CD4-positive, alpha-beta T cell (primary cell): ENCODE measurements around the gene CNKSR3. TPM values are rescaled to one million over a fixed set of nuclear protein-coding genes. Genes with fewer than 3 reads are reported as not detected.

ENCODE experiments used
- ATAC-seq: fragments of 200-7000 bp; cut with Tn5 transposase; one replicate; pipeline ENCODE4 v1.10.0; 2022; ENCODE audit warnings: mild to moderate bottlenecking; ENCODE audit not compliant: poor library complexity
- CTCF ChIA-PET: fragments of 350-600 bp; sonication (Branson Sonifier 250); formaldehyde crosslinking; loops from one replicate; lab custom pipeline; 2021; ENCODE audit warnings: antibody characterized with exemption, inconsistent platforms; lab: Charles Lee
- POLR2A ChIA-PET: fragments of 350-600 bp; sonication (Branson Sonifier 250); formaldehyde crosslinking; loops from one replicate; lab custom pipeline; 2021; ENCODE audit warnings: antibody characterized with exemption, inconsistent platforms; lab: Charles Lee
- DNase-seq, 14 experiments: peaks; one replicate each; pipeline ENCODE4 v3.0.0-alpha.2; 2013 to 2020; ENCODE audit warnings: mixed read lengths in 2 of 14
- H3K27ac ChIP-seq, 2 donors: one replicate each; pipeline versions ENCODE4 v1.5.1 to v1.7.0; 2013; ENCODE audit warnings: low read length in 2 of 2, low read depth in 1 of 2, mild to moderate bottlenecking in 1 of 2
- H3K27me3 ChIP-seq, 2 experiments: 1 replicate in 1 of 2; 2 replicates in 1 of 2; pipeline versions ENCODE4 v1.6.1 to v1.7.0; 2013; ENCODE audit warnings: low read length in 2 of 2, control low read depth in 1 of 2, mild to moderate bottlenecking in 1 of 2, moderate library complexity in 1 of 2; ENCODE audit not compliant: insufficient read depth in 2 of 2, control insufficient read depth in 1 of 2
- H3K36me3 ChIP-seq: one replicate; pipeline ENCODE4 v1.6.1; 2013; ENCODE audit warnings: low read length, control low read depth; ENCODE audit not compliant: insufficient read depth
- H3K4me1 ChIP-seq: one replicate; pipeline ENCODE4 v1.6.1; 2013; ENCODE audit warnings: low read length, control low read depth; ENCODE audit not compliant: insufficient read depth
- H3K4me3 ChIP-seq: one replicate; pipeline ENCODE4 v1.5.1; 2013; ENCODE audit warnings: mild to moderate bottlenecking, low read length, moderate library complexity
- H3K9me3 ChIP-seq, 2 experiments: 1 replicate in 1 of 2; 2 replicates in 1 of 2; pipeline versions ENCODE4 v1.6.1 to v1.7.0; 2013; ENCODE audit warnings: low read length in 2 of 2, mild to moderate bottlenecking in 2 of 2, control low read depth in 1 of 2, moderate library complexity in 1 of 2; ENCODE audit not compliant: control insufficient read depth in 1 of 2, insufficient read depth in 1 of 2
- H3K27ac Mint-ChIP-seq: one replicate; pipeline ENCODE4 v1.8.0; 2020; ENCODE audit warnings: mixed read lengths
- H3K27me3 Mint-ChIP-seq: one replicate; pipeline ENCODE4 v1.8.0; 2021; ENCODE audit warnings: mixed read lengths
- H3K36me3 Mint-ChIP-seq: one replicate; pipeline ENCODE4 v1.8.0; 2021; ENCODE audit warnings: low read depth, mixed read lengths
- H3K4me1 Mint-ChIP-seq: one replicate; pipeline ENCODE4 v1.8.0; 2021; ENCODE audit warnings: low read depth, mixed read lengths
- H3K4me3 Mint-ChIP-seq: one replicate; pipeline ENCODE4 v1.8.0; 2020; ENCODE audit warnings: mild to moderate bottlenecking, mixed read lengths
- H3K9me3 Mint-ChIP-seq: one replicate; pipeline ENCODE4 v1.8.0; 2020; ENCODE audit warnings: mixed read lengths
- CTCF ChIP-seq: fragments of 200-600 bp; IDR thresholded peaks from one replicate; pipeline ENCODE4 v1.8.0; 2022; ENCODE audit warnings: antibody characterized with exemption, mild to moderate bottlenecking
- intact Hi-C, 2 experiments: fragments of 100-400 bp; cut with DNase I in 1 of 2; cut with micrococcal nuclease in 1 of 2; formaldehyde crosslinking; loops; one replicate each; pipeline versions ENCODE4 v1.15.1 to v1.9.0; 2023 to 2025; cut with DNase I, micrococcal nuclease
- total RNA-seq, 174 experiments: library from RNA in 2 of 174; stranded (reverse) in 2 of 174; gene quantifications; one replicate each; pipeline ENCODE4 v1.2.3 and lab custom pipeline; 2021 to 2026

The CNKSR3 gene
- total RNA-seq, 2 experiments from 2014 or later, result 0.14 TPM; not detected in 1

DNA sequence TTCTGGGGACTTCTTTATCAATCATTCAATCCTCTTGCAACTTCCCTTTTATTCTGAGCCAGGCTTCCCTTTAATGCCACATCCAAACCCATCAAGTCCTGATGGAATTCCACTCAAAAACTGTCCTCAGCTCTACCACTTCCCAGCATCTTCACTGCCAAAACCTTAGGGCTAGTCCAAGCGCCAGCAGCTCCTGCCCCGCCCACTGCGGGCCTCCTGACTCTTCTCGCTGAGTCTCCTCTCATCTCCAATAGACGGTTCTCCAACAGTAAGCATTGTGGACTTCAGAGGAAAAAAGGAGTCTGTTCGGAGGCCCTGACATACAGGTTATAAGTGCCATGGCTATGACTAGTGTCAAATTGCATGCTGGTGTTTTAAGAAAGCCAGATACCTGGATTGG lies 38.7 kb upstream of the CNKSR3 start:
- intact Hi-C loops, result no loop called here
- no peak overlapping the region for H3K27ac ChIP-seq
- H3K27me3 Mint-ChIP-seq, result no peaks in the 10 kb centered on the region
- no peaks in the 10 kb centered on the region for H3K9me3 Mint-ChIP-seq
- H3K9me3 ChIP-seq, result no peaks in the 10 kb centered on the region
- ATAC-seq (no peak), DNase-seq (no peak)
- H3K4me1 Mint-ChIP-seq, result no peaks in the 10 kb centered on the region
- no peak overlapping the region for H3K27ac Mint-ChIP-seq
- ChIA-PET POLR2A (no interaction called here), CTCF (no interaction called here)
- no peaks in the 10 kb centered on the region for H3K27me3 ChIP-seq
- H3K36me3 Mint-ChIP-seq, result no peaks in the 10 kb centered on the region
- no peak for TF ChIP-seq CTCF
- no peak overlapping the region for H3K4me3 Mint-ChIP-seq
- no peaks in the 10 kb centered on the region for H3K4me1 ChIP-seq
- H3K4me3 ChIP-seq, result no peak overlapping the region
- H3K36me3 ChIP-seq, result no peaks in the 10 kb centered on the region

- no peak overlapping the region for H3K27ac Mint-ChIP-seq
- H3K4me1 ChIP-seq, result no peaks in the 10 kb centered on the region
- H3K9me3 Mint-ChIP-seq, result no peaks in the 10 kb centered on the region
- no peaks in the 10 kb centered on the region for H3K36me3 Mint-ChIP-seq
- TF ChIP-seq CTCF, result no peak
- H3K27ac ChIP-seq, result no peak overlapping the region
- H3K36me3 ChIP-seq, result no peaks in the 10 kb centered on the region
- no peak for ATAC-seq
- H3K9me3 ChIP-seq, result no peaks in the 10 kb centered on the region
- H3K4me3 ChIP-seq, result no peak overlapping the region
- intact Hi-C loops, result no loop called here
- H3K4me3 Mint-ChIP-seq, result no peak overlapping the region
- POLR2A ChIA-PET, result no interaction called here
- no peaks in the 10 kb centered on the region for H3K27me3 Mint-ChIP-seq
- H3K27me3 ChIP-seq, result no peaks in the 10 kb centered on the region
- no peak for DNase-seq
- CTCF ChIA-PET, result no interaction called here
- no peaks in the 10 kb centered on the region for H3K4me1 Mint-ChIP-seq
Observed at GRCh38 chr6:154548130-154548830, 37.8 kb upstream of the CNKSR3 start.

DNA sequence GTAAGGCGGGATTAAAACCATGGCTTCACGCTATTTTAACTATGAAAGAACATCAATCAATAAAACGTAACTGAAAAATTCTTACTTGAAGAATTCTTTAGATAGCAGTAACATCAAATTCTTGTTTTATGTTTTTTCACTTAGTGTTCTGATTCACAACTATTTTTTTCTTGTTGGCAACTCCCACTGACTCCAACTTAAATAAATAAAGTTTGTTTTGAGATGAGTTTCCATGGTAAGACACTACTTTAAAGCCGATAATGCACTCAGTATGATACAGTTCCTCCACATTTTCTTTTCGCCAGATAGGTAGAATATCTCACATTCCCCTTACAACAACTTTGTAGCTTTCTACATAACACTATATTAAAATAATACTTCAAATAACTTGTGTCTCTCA lies 33.1 kb upstream of the CNKSR3 start:
- ChIA-PET POLR2A (no interaction called here), CTCF (no interaction called here)
- no peaks in the 10 kb centered on the region for H3K36me3 Mint-ChIP-seq
- H3K4me3 Mint-ChIP-seq, result no peak overlapping the region
- H3K4me1 Mint-ChIP-seq, result no peaks in the 10 kb centered on the region
- intact Hi-C loops, result no loop called here
- H3K36me3 ChIP-seq, result no peaks in the 10 kb centered on the region
- no peak for TF ChIP-seq CTCF
- no peak overlapping the region for H3K4me3 ChIP-seq
- no peak overlapping the region for H3K27ac Mint-ChIP-seq
- ATAC-seq (no peak), DNase-seq (no peak)
- H3K27me3 Mint-ChIP-seq, result no peaks in the 10 kb centered on the region
- H3K4me1 ChIP-seq, result no peaks in the 10 kb centered on the region
- H3K9me3 ChIP-seq, result no peaks in the 10 kb centered on the region
- no peaks in the 10 kb centered on the region for H3K9me3 Mint-ChIP-seq
- H3K27ac ChIP-seq, result no peak overlapping the region
- no peaks in the 10 kb centered on the region for H3K27me3 ChIP-seq
